ENCODE measurements around the gene TRIM44.
A peak's percentile ranks its signal among the peaks of the same experiment; 100 is the strongest.

Gene TRIM44

DNA sequence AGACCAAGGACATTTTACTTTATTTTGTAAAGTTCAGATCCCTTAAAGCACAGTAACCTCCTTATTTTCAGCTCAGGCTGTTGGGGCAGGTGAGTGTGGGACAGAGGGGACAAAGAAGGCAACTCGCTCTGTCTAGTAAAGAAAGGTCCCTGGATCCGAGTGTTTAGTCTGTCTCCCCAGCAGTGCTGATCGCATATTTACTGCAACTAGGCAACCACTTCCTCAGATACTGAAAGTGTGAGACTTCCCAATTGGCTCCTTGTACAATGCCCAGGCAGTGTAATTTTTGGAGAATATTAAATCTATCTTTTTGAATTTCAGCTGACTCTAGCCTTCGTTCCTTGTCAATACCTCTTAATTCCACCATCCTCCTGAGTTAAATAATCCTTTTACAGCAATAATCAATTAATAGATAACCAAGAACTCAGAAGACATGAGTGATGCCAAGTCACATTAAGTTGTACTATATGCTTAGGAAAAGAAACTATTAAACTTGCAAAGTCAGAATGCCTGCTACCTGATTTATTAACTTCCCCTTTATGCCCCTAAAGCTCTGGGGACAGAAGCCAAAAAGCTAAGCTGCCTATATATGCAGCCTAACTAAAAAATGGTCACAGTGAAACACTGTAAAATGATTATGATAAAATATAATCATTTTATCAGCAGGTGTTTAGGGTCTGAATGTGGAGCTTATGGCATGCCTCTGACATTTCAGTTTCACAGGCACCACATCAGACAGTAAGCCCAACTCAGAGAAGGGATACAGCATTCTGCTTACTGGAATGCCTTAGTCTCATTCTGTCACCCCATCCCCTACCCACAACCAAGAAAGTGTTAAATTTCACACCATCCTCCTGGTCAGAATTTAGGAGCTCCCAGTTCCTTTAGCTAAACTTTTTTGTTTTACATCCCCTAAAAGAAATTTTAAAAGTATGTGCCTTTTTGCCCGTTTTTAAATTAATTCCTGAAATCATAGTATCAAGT lies 138.7 kb downstream of the TRIM44 start:
- H3K9me3 ChIP-seq (replicated peaks in 1 of 11), result peaks cover 11 to 18% (median 14%) of the 10 kb centered on the region in 11 experiments; a peak in 18 of 22 replicates
- H3K4me2 ChIP-seq, result peak overlapping the region in 6 of 11 experiments; percentile 20 to 65 (median 55); a peak in 11 of 22 replicates
- H3K9ac ChIP-seq, result peak overlapping the region in 3 of 11 experiments; percentile 31 to 38 (median 37); a peak in 4 of 22 replicates
- H3K27me3 ChIP-seq, result no peaks in the 10 kb centered on the region
- peaks cover 16 to 70% (median 42%) of the 10 kb centered on the region in 11 experiments for H3K36me3 ChIP-seq
- no peak overlapping the region for H3K4me3 ChIP-seq
- peaks cover 5 to 18% (median 11%) of the 10 kb centered on the region in 10 experiments; a peak in 16 of 20 replicates for H3K4me1 ChIP-seq
- H3K27ac ChIP-seq, result peak overlapping the region in 6 of 11 experiments; percentile 0 to 73 (median 24); a peak in 6 of 22 replicates
- no peak for TF ChIP-seq Cebpa-rat (IDR thresholded peaks at IDR 0.05)
- H4K20me1 ChIP-seq, result peaks cover 0 to 32% (median 5%) of the 10 kb centered on the region in 11 experiments; a peak in 11 of 22 replicates

DNA sequence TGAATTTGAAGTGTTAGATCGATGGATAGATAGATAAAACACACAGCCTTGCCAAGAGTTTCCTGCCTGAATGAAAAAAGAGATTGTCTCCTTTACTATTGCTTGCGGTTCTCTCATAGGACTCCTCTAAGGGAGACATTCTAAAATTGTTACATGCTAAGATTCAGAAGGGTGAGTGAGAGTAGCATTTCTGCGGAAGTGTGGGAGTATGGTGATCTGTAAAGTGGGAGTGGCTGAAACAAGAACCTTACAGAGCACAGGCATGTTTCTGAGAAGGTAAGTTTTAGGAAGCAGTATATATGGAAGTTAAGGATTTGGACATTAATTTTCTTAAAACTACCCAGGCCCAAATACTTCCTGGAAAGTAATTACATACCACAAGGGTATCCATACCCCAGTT lies 139.6 kb downstream of the TRIM44 start:
- Histone ChIP-seq H3K27me3 (no peaks in the 10 kb centered on the region), H4K20me1 (peaks cover 0 to 22% (median 5%) of the 10 kb centered on the region in 11 experiments; a peak in 11 of 22 replicates), H3K9me3 (replicated peaks in 1 of 11) (peaks cover 11 to 18% (median 14%) of the 10 kb centered on the region in 11 experiments; a peak in 18 of 22 replicates), H3K4me3 (no peak overlapping the region), H3K9ac (no peak overlapping the region), H3K27ac (no peak overlapping the region), H3K36me3 (peaks cover 23 to 77% (median 48%) of the 10 kb centered on the region in 11 experiments), H3K4me1 (peaks cover 5 to 14% (median 11%) of the 10 kb centered on the region in 10 experiments; a peak in 16 of 20 replicates), H3K4me2 (no peak overlapping the region)
- TF ChIP-seq Cebpa-rat (IDR thresholded peaks at IDR 0.05), result no peak

DNA sequence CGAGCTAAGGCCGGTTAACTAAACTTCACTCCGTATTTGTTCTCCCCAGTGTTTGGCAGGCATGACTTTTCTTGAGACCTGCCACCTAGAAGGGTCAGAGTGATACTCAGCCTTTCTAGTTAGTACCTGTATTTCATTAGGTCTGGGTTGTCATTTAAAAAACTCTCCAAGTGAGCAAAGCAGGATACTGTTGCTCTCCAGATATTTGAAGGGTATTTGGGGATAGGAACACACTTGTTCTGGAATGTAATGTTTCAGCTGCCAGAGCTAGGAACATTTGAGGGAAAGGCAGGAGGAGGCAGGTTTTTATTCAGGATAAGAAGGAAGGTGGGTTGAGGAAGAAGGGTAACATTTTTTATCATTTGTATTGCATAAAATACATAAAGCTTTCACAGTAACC lies 140.1 kb downstream of the TRIM44 start:
- no peak for TF ChIP-seq Cebpa-rat (IDR thresholded peaks at IDR 0.05)
- H3K9ac ChIP-seq, result no peak overlapping the region
- no peak overlapping the region for H3K4me2 ChIP-seq
- H3K4me3 ChIP-seq, result no peak overlapping the region
- peaks cover 27 to 78% (median 51%) of the 10 kb centered on the region in 11 experiments for H3K36me3 ChIP-seq
- peaks cover 0 to 22% (median 5%) of the 10 kb centered on the region in 11 experiments; a peak in 11 of 22 replicates for H4K20me1 ChIP-seq
- H3K27ac ChIP-seq, result no peak overlapping the region
- no peaks in the 10 kb centered on the region for H3K27me3 ChIP-seq
- H3K9me3 ChIP-seq (replicated peaks in 1 of 11), result peaks cover 11 to 18% (median 14%) of the 10 kb centered on the region in 11 experiments; a peak in 18 of 22 replicates
- peaks cover 5 to 14% (median 11%) of the 10 kb centered on the region in 10 experiments; a peak in 16 of 20 replicates for H3K4me1 ChIP-seq

DNA sequence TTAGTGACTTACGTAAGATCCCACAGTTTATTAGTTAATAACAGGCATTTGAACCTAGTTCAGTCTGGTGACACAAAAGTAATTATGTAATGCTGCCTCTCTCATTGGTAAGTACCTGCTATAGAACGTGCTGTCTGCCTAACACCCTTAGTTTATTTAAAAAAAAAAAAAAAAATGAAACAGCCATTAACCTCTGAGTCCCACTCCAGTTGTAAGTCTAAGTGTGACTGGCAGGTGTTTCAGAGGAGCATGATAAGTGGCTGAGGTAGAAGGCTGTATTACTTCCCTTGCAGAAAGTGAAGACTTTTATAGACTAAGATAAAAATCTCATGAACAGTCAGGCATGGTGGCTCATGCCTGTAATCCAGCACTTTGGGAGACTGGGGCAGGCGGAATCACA lies 140.5 kb downstream of the TRIM44 start:
- H3K4me1 ChIP-seq, result peaks cover 5 to 14% (median 11%) of the 10 kb centered on the region in 10 experiments; a peak in 16 of 20 replicates
- H4K20me1 ChIP-seq, result peaks cover 0 to 22% (median 5%) of the 10 kb centered on the region in 11 experiments; a peak in 11 of 22 replicates
- H3K9me3 ChIP-seq (replicated peaks in 1 of 11), result peaks cover 11 to 18% (median 14%) of the 10 kb centered on the region in 11 experiments; a peak in 18 of 22 replicates
- H3K27ac ChIP-seq, result no peak overlapping the region
- no peak overlapping the region for H3K4me2 ChIP-seq
- no peak overlapping the region for H3K9ac ChIP-seq
- no peaks in the 10 kb centered on the region for H3K27me3 ChIP-seq
- H3K4me3 ChIP-seq, result no peak overlapping the region
- H3K36me3 ChIP-seq, result peaks cover 30 to 78% (median 55%) of the 10 kb centered on the region in 11 experiments
- TF ChIP-seq Cebpa-rat (IDR thresholded peaks at IDR 0.05), result no peak

DNA sequence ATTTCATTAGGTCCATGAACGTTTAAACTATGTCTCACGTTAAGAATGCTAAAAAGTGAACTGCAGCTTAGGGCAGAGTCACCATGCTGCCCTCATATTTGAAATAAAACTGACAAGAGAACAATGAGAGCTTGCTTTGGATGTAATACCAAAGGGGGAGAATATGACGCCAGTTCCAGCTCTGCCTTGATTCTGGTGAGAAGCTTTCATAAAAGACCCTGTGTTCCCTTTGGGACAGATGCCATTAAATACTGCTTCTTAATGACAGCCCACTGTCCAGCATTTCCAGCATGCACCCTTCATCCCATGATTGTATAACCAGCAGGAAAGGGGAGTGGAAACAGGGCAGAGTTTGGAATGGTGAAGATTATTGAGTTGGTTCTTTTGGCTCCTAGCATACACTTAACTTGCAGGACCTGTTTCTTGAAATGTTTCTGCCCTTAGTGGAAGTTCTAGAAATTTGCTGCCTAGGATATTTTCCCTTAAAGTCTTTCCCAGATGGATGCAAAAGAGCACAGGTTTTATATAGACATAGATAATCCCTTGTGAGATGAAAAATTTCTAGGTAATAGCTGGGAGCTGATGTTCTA lies 142.0 kb downstream of the TRIM44 start:
- H3K9me3 ChIP-seq (replicated peaks in 1 of 11), result peaks cover 5 to 9% (median 7%) of the 10 kb centered on the region in 11 experiments; a peak in 17 of 22 replicates
- no peak for TF ChIP-seq Cebpa-rat (IDR thresholded peaks at IDR 0.05)
- H3K36me3 ChIP-seq, result peaks cover 28 to 80% (median 59%) of the 10 kb centered on the region in 11 experiments
- no peak overlapping the region for H3K27ac ChIP-seq
- peaks cover 5 to 14% (median 11%) of the 10 kb centered on the region in 10 experiments; a peak in 16 of 20 replicates for H3K4me1 ChIP-seq
- no peak overlapping the region for H3K4me2 ChIP-seq
- H3K4me3 ChIP-seq, result no peak overlapping the region
- H3K9ac ChIP-seq, result no peak overlapping the region
- H3K27me3 ChIP-seq, result no peaks in the 10 kb centered on the region
- H4K20me1 ChIP-seq, result peaks cover 0 to 22% (median 5%) of the 10 kb centered on the region in 11 experiments; a peak in 10 of 22 replicates

DNA sequence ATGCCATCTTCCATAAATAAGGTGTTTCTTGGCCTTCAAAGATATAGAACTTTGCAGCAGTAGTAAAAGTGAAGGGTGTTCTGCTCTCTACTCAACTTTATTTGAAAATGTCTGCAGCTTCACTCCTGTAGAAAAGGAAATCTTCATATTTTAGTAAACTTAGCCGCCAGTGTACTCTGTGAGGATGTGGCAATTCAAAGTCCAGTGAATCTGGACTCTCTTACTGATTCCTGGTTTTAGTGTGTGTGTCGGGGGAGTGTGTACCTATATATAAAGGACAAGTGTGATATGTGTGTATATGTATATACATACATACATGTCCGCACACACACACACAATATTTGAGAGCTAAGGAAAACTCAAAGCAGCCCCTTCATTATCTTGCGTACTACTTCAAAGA lies 147.0 kb downstream of the TRIM44 start:
- no peak for TF ChIP-seq Cebpa-rat (IDR thresholded peaks at IDR 0.05)
- H3K4me1 ChIP-seq, result peaks cover 0 to 22% (median 8%) of the 10 kb centered on the region in 10 experiments; a peak in 11 of 20 replicates
- H3K4me3 ChIP-seq, result no peak overlapping the region
- H3K9me3 ChIP-seq (replicated peaks in 1 of 11), result no peaks in the 10 kb centered on the region
- H3K9ac ChIP-seq, result no peak overlapping the region
- H3K27me3 ChIP-seq, result no peaks in the 10 kb centered on the region
- peaks cover 0 to 7% (median 0%) of the 10 kb centered on the region in 11 experiments; a peak in 5 of 22 replicates for H4K20me1 ChIP-seq
- H3K36me3 ChIP-seq, result peaks cover 34 to 91% (median 68%) of the 10 kb centered on the region in 11 experiments
- no peak overlapping the region for H3K4me2 ChIP-seq
- H3K27ac ChIP-seq, result no peak overlapping the region

DNA sequence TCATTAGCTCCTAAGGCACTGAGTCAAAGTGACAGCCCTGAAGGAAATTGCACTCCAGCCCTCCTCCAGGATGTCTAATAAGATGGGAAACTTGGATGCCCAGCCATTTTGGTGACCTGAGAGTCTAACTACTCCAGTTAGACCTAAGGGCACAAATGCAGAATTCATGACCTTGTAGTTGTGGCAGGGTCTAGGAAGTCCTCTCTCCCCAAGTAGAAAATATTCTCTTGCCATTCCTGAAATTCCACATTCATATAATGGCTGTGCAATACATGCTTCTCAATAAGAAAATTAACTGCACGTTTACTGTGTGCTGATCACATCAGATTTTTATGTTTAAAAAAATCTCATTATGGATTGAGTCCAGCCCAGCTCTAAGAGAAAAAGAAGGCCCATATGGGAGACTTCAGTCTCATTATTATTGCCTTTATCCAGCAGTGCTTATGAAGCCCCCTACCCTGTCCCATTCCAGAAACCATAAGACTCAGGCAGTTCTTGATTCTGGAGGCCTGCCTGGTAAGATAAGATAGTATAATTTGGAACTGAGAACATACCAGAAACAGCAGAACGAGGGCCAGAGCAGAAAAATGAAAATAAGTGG lies 147.6 kb downstream of the TRIM44 start:
- Histone ChIP-seq H3K4me1 (peaks cover 0 to 22% (median 8%) of the 10 kb centered on the region in 10 experiments; a peak in 11 of 20 replicates), H4K20me1 (peaks cover 0 to 4% (median 0%) of the 10 kb centered on the region in 11 experiments; a peak in 4 of 22 replicates), H3K9ac (no peak overlapping the region), H3K4me2 (no peak overlapping the region), H3K36me3 (peaks cover 34 to 91% (median 66%) of the 10 kb centered on the region in 11 experiments), H3K9me3 (replicated peaks in 1 of 11) (no peaks in the 10 kb centered on the region), H3K4me3 (no peak overlapping the region), H3K27me3 (no peaks in the 10 kb centered on the region), H3K27ac (no peak overlapping the region)
- no peak for TF ChIP-seq Cebpa-rat (IDR thresholded peaks at IDR 0.05)

DNA sequence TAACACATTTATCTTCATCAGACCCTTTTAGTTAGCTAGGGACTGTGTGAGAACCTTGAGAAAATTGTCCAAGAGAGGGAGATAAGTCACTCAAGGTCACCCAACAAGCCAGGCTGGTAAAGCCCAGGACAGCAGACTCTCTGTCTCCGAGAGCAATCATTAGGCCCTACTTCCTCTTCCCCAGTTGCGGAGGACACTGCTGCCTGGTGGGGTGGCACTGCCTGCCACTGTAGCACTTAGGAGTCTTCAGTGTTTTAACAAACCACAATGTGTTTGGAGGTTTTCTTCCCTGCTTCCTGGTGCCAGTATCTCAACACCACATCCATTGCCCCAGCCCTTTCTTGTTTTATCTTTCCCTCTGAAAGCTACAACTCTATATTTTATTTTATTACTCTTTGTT lies 149.2 kb downstream of the TRIM44 start:
- Histone ChIP-seq H3K9ac (no peak overlapping the region), H3K4me1 (peaks cover 0 to 22% (median 8%) of the 10 kb centered on the region in 10 experiments; a peak in 11 of 20 replicates), H3K27me3 (no peaks in the 10 kb centered on the region), H3K9me3 (replicated peaks in 1 of 11) (no peaks in the 10 kb centered on the region), H3K4me3 (no peak overlapping the region), H3K36me3 (peaks cover 26 to 91% (median 50%) of the 10 kb centered on the region in 11 experiments), H4K20me1 (no peaks in the 10 kb centered on the region; a peak in 1 of 22 replicates), H3K27ac (peak overlapping the region in 2 of 11 experiments; percentile 0 to 8; a peak in 3 of 22 replicates), H3K4me2 (peak overlapping the region in 5 of 11 experiments; percentile 9 to 49 (median 30); a peak in 9 of 22 replicates)
- no peak for TF ChIP-seq Cebpa-rat (IDR thresholded peaks at IDR 0.05)
